Caki2 (cell line): Measurements from ENCODE around the gene ACLY. TPM values are rescaled to one million over a fixed set of nuclear protein-coding genes. Genes with fewer than 3 reads are reported as not detected.
"Not testable (repeated sequence)": the region's sequence is repeated elsewhere in the genome, so short reads cannot be mapped to it uniquely, and the experiment has no call there.

Experiments
- DNase-seq: peaks from one replicate; pipeline ENCODE4 v3.0.0-alpha.2; 2015; ENCODE audit warnings: low read depth
- in situ Hi-C: cut with HindIII; loops from 2 replicates; pipeline ENCODE4 v1.10.0; 2016; ENCODE audit warnings: low sequenced_read_pairs, low pct_unique_long_range_greater_than_20kb, mixed read lengths
- total RNA-seq: library from RNA; depleted of rRNA; stranded (reverse); fragments of >200 nt; shearing (Covaris generic); gene quantifications from 2 replicates; pipeline ENCODE4 v1.2.3, GENCODE V29; 2014; ENCODE audit warnings: low replicate concordance

The ACLY gene
- total RNA-seq, 1 experiment from 2014 or later: 146 TPM

GRCh38 chr17:41851382-41851781, 67.4 kb downstream of the ACLY start:
- DNase-seq: peak; percentile 53
- in situ Hi-C loops: not testable (repeated sequence)

- DNase-seq: no peak
- in situ Hi-C loops: no loop called here
Observed at GRCh38 chr17:41849251-41849990, 69.3 kb downstream of the ACLY start.

- in situ Hi-C loops: no loop called here
- no peak for DNase-seq
Observed at GRCh38 chr17:41848788-41849187, 70.0 kb downstream of the ACLY start.

GRCh38 chr17:41844971-41845370, 73.8 kb downstream of the ACLY start:
- in situ Hi-C loops: no loop called here
- no peak for DNase-seq

GRCh38 chr17:41840781-41841180, 78.0 kb downstream of the ACLY start:
- DNase-seq, in situ Hi-C loops: not testable (repeated sequence)

- in situ Hi-C loops, DNase-seq: not testable (repeated sequence)
Observed at GRCh38 chr17:41839448-41839847, 79.3 kb downstream of the ACLY start.

GRCh38 chr17:41837761-41838538, 80.8 kb downstream of the ACLY start, which contains the start of gene KLHL10:
KLHL10 (plus strand) TSS chr17:41837825; CDS start chr17:41837933, 108 bp downstream.
- in situ Hi-C loops: no loop called here

GRCh38 chr17:41836550-41837196, 82.1 kb downstream of the ACLY start:
- no peak for DNase-seq
- in situ Hi-C loops: no loop called here

More at GRCh38 chr17:41837761-41838538, 80.8 kb downstream of the ACLY start, which contains the start of gene KLHL10:
- no peak for DNase-seq

- in situ Hi-C loops: no loop called here
- DNase-seq: peak; percentile 41
Observed at GRCh38 chr17:41835800-41836549, 82.8 kb downstream of the ACLY start, which contains the start of gene NT5C3B. NT5C3B (minus strand) TSS chr17:41836232; CDS start chr17:41836193, 39 bp downstream.

GRCh38 chr17:41835214-41835799, 83.4 kb downstream of the ACLY start:
- in situ Hi-C loops: no loop called here
- no peak for DNase-seq

- DNase-seq, in situ Hi-C loops: not testable (repeated sequence)
Observed at GRCh38 chr17:41829961-41830360, 88.8 kb downstream of the ACLY start.

GRCh38 chr17:41825175-41825845, 93.4 kb downstream of the ACLY start:
- in situ Hi-C loops: no loop called here
- DNase-seq: no peak

- DNase-seq: no peak
- in situ Hi-C loops: loop anchor here (25.0 kb wide), 1 partner anchor 112 kb away; the partner anchor contains the start of gene GAST
Observed at GRCh38 chr17:41824086-41824485, 94.7 kb downstream of the ACLY start.

- DNase-seq: no peak
- in situ Hi-C loops: loop anchor here (25.0 kb wide), 1 partner anchor 111 kb away; the partner anchor contains the start of gene GAST
Observed at GRCh38 chr17:41823580-41823979, 95.2 kb downstream of the ACLY start.

- in situ Hi-C loops: loop anchor here (25.0 kb wide), 1 partner anchor 111 kb away; the partner anchor contains the start of gene GAST
- DNase-seq: no peak
Observed at GRCh38 chr17:41823141-41823524, 95.6 kb downstream of the ACLY start.

- DNase-seq: no peak
Observed at GRCh38 chr17:41822216-41823140, 96.3 kb downstream of the ACLY start.

More at GRCh38 chr17:41822216-41823140, 96.3 kb downstream of the ACLY start:
- in situ Hi-C loops: loop anchor here (25.0 kb wide), 1 partner anchor 110 kb away; the partner anchor contains the start of gene GAST
